Esophagus muscularis mucosa (tissue), 4 donors: Measurements from ENCODE around the gene IKZF3. TPM values are rescaled to one million over a fixed set of nuclear protein-coding genes. Genes with fewer than 3 reads are reported as not detected.

Experiments
- DNase-seq: peaks from one replicate; pipeline ENCODE4 v3.0.0-alpha.2; 2017; ENCODE audit errors: extremely low spot score
- H3K27ac ChIP-seq, 4 donors: fragments of 200-600 bp; sonication (generic); replicated peaks in 1 of 4; 1 replicate in 3 of 4; 2 replicates in 1 of 4; pipeline ENCODE4 v1.5.1; 2016 to 2019; ENCODE audit warnings: mild to moderate bottlenecking in 1 of 4
- H3K27me3 ChIP-seq, 4 donors: fragments of 200-600 bp; sonication (generic); one replicate each; pipeline versions ENCODE4 v1.5.1 to v1.6.0; 2016 to 2019
- H3K36me3 ChIP-seq, 4 donors: fragments of 200-600 bp; sonication (generic); one replicate each; pipeline ENCODE4 v1.5.1; 2016 to 2019
- H3K4me1 ChIP-seq, 4 donors: fragments of 200-600 bp; sonication (generic); one replicate each; pipeline ENCODE4 v1.5.1; 2016 to 2019
- H3K4me3 ChIP-seq, 4 donors: fragments of 200-600 bp; sonication (generic); 1 replicate in 2 of 4; 2 replicates in 2 of 4; pipeline ENCODE4 v1.5.1; 2016 to 2019; ENCODE audit warnings: mild to moderate bottlenecking in 4 of 4, moderate library complexity in 1 of 4
- H3K9me3 ChIP-seq, 4 donors: fragments of 200-600 bp; sonication (generic); 1 replicate in 3 of 4; 2 replicates in 1 of 4; pipeline ENCODE4 v1.5.1; 2016 to 2019
- CTCF ChIP-seq, 3 experiments: fragments of 200-600 bp in 2 of 3; fragments of 450-650 bp in 1 of 3; sonication (generic) in 2 of 3; IDR thresholded peaks; one replicate each; pipeline ENCODE4 v1.5.1; 2017 to 2019; ENCODE audit warnings: antibody characterized with exemption in 3 of 3, mild to moderate bottlenecking in 2 of 3, moderate library complexity in 1 of 3
- EP300 ChIP-seq: sonication (generic); formaldehyde crosslinking; IDR thresholded peaks from one replicate; pipeline ENCODE4 v1.6.1; 2017; ENCODE audit warnings: antibody characterized with exemption
- POLR2A ChIP-seq: fragments of 450-650 bp; IDR thresholded peaks from one replicate; pipeline ENCODE4 v1.6.1; 2017; ENCODE audit warnings: antibody characterized with exemption, moderate library complexity, mild to moderate bottlenecking, low read depth
- POLR2AphosphoS5 ChIP-seq, 2 donors: sonication (generic); formaldehyde crosslinking; IDR thresholded peaks; one replicate each; pipeline ENCODE4 v1.6.1; 2017; ENCODE audit warnings: antibody characterized with exemption in 2 of 2
- WGBS: methylation state at CpG from one replicate; pipeline ENCODE4 v1.1.5; 2018; 5-methylcytosine and 5-hydroxymethylcytosine counted together
- intact Hi-C: fragments of 100-400 bp; cut with DNase I; formaldehyde crosslinking; loops from one replicate; pipeline ENCODE4 v1.15.1; 2023
- total RNA-seq, 4 donors: library from RNA; depleted of rRNA; stranded (reverse); fragments of >200 nt; gene quantifications; one replicate each; pipeline versions ENCODE4 v1.1.0 to v1.2.1, GENCODE V29; 2016

The IKZF3 gene
- total RNA-seq, 4 donors from 2014 or later: 0.83 to 3.8 (median 1.3) TPM

- Histone ChIP-seq H3K4me1 (no peaks in the 10 kb centered on the region), H3K27ac (no peak overlapping the region), H3K27me3 (peaks cover 0 to 19% (median 0%) of the 10 kb centered on the region in 4 donors), H3K36me3 (no peaks in the 10 kb centered on the region), H3K4me3 (no peak overlapping the region), H3K9me3 (no peaks in the 10 kb centered on the region)
- TF ChIP-seq POLR2AphosphoS5 (IDR thresholded peaks at IDR 0.05) (no peak), EP300 (no peak), POLR2A (no peak), CTCF (IDR thresholded peaks at IDR 0.05) (no peak)
- DNase-seq: no peak
- intact Hi-C loops: no loop called here
- WGBS: 83% methylated on average over 2 of the region's 2 CpGs
Observed at GRCh38 chr17:39794249-39794970, 69.7 kb downstream of the IKZF3 start.

GRCh38 chr17:39793301-39793872 is 70.7 kb downstream of the IKZF3 start:
- Histone ChIP-seq H3K36me3 (no peaks in the 10 kb centered on the region), H3K4me3 (no peak overlapping the region), H3K4me1 (no peaks in the 10 kb centered on the region), H3K27ac (no peak overlapping the region), H3K9me3 (no peaks in the 10 kb centered on the region), H3K27me3 (peaks cover 0 to 20% (median 0%) of the 10 kb centered on the region in 4 donors)
- no peak for DNase-seq
- WGBS: 54% methylated on average over 3 of the region's 3 CpGs
- intact Hi-C loops: no loop called here
- TF ChIP-seq POLR2A: no peak
- TF ChIP-seq POLR2AphosphoS5 (IDR thresholded peaks at IDR 0.05): no peak
- no peak for TF ChIP-seq EP300
- no peak for TF ChIP-seq CTCF (IDR thresholded peaks at IDR 0.05)

- Histone ChIP-seq H3K27me3 (peaks cover 0 to 20% (median 0%) of the 10 kb centered on the region in 4 donors), H3K4me3 (no peak overlapping the region), H3K4me1 (no peaks in the 10 kb centered on the region), H3K36me3 (no peaks in the 10 kb centered on the region), H3K9me3 (no peaks in the 10 kb centered on the region), H3K27ac (no peak overlapping the region)
- intact Hi-C loops: no loop called here
- TF ChIP-seq POLR2AphosphoS5 (IDR thresholded peaks at IDR 0.05): no peak
- no peak for TF ChIP-seq EP300
- no peak for TF ChIP-seq CTCF (IDR thresholded peaks at IDR 0.05)
- TF ChIP-seq POLR2A: no peak
- DNase-seq: no peak
- WGBS: 83% methylated on average over 10 of the region's 10 CpGs
Observed at GRCh38 chr17:39792526-39793221, 71.4 kb downstream of the IKZF3 start.

GRCh38 chr17:39791111-39791992 is 72.8 kb downstream of the IKZF3 start:
- H3K27ac ChIP-seq: no peak overlapping the region
- no peaks in the 10 kb centered on the region for H3K9me3 ChIP-seq
- no peaks in the 10 kb centered on the region for H3K4me1 ChIP-seq
- intact Hi-C loops: no loop called here
- no peaks in the 10 kb centered on the region for H3K36me3 ChIP-seq
- no peak overlapping the region for H3K4me3 ChIP-seq
- no peak for DNase-seq
- peaks cover 0 to 20% (median 0%) of the 10 kb centered on the region in 4 donors for H3K27me3 ChIP-seq
- no peak for TF ChIP-seq CTCF (IDR thresholded peaks at IDR 0.05)
- TF ChIP-seq EP300: no peak
- TF ChIP-seq POLR2A: no peak
- TF ChIP-seq POLR2AphosphoS5 (IDR thresholded peaks at IDR 0.05): no peak
- WGBS: 49% methylated on average over 6 of the region's 6 CpGs
